A549 (cell line): Measurements from ENCODE around the gene RAPGEFL1.

ENCODE experiments used
- CEBPB ChIP-seq, 2 experiments: fragments of >200 bp in 1 of 2; sonication (Bioruptor Twin) in 1 of 2; formaldehyde crosslinking in 1 of 2; IDR thresholded peaks; 2 replicates each; pipeline ENCODE4 v1.6.1; 2012 to 2016
- ESRRA ChIP-seq: fragments of 150-350 bp; IDR thresholded peaks from 2 replicates; pipeline ENCODE4 v1.6.1; 2014; ENCODE audit warnings: mild to moderate bottlenecking, low read length, borderline replicate concordance
- RFX5 ChIP-seq: fragments of 450-650 bp; IDR thresholded peaks from 2 replicates; pipeline ENCODE4 v1.7.1; 2014; ENCODE audit warnings: antibody characterized with exemption, mild to moderate bottlenecking, moderate library complexity
- ZSCAN20 ChIP-seq: fragments of 250-450 bp; sonication (Bioruptor Pico); IDR thresholded peaks from 2 replicates; pipeline ENCODE4 v1.8.0; 2022; ENCODE audit warnings: mild to moderate bottlenecking, moderate library complexity
- TF ChIP-seq, protein P1 (sequence below): fragments of 450-650 bp; IDR thresholded peaks from 2 replicates; pipeline ENCODE4 v1.6.1; 2014; ENCODE audit warnings: antibody characterized with exemption
- TF ChIP-seq, protein P2 (sequence below): fragments of >200 bp; sonication (Bioruptor Twin); formaldehyde crosslinking; IDR thresholded peaks from 3 replicates; pipeline ENCODE4 v1.5.1; 2016

GRCh38 chr17:40168262-40168832, 8.9 kb upstream of the RAPGEFL1 start:
- TF ChIP-seq, protein P1, sequence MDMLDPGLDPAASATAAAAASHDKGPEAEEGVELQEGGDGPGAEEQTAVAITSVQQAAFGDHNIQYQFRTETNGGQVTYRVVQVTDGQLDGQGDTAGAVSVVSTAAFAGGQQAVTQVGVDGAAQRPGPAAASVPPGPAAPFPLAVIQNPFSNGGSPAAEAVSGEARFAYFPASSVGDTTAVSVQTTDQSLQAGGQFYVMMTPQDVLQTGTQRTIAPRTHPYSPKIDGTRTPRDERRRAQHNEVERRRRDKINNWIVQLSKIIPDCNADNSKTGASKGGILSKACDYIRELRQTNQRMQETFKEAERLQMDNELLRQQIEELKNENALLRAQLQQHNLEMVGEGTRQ: no peak
- TF ChIP-seq ESRRA (no peak), ZSCAN20 (CRISPR knock-in tag) (no peak), CEBPB (IDR thresholded peaks at IDR 0.05) (0 out of 4 replicates have a peak, but pooled peaks of 1 of the 2 experiments have one; percentile 10), RFX5 (no peak)
- TF ChIP-seq, protein P2, sequence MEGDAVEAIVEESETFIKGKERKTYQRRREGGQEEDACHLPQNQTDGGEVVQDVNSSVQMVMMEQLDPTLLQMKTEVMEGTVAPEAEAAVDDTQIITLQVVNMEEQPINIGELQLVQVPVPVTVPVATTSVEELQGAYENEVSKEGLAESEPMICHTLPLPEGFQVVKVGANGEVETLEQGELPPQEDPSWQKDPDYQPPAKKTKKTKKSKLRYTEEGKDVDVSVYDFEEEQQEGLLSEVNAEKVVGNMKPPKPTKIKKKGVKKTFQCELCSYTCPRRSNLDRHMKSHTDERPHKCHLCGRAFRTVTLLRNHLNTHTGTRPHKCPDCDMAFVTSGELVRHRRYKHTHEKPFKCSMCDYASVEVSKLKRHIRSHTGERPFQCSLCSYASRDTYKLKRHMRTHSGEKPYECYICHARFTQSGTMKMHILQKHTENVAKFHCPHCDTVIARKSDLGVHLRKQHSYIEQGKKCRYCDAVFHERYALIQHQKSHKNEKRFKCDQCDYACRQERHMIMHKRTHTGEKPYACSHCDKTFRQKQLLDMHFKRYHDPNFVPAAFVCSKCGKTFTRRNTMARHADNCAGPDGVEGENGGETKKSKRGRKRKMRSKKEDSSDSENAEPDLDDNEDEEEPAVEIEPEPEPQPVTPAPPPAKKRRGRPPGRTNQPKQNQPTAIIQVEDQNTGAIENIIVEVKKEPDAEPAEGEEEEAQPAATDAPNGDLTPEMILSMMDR: peak; percentile 84
